Type B pancreatic cell (in vitro differentiated cells): ENCODE results near the gene PF4V1. TPM values are rescaled to one million over a fixed set of nuclear protein-coding genes. Genes with fewer than 3 reads are reported as not detected.

Source experiments
- DNase-seq: peaks from one replicate; pipeline ENCODE4 v3.0.0; 2021; ENCODE audit warnings: mixed read lengths; ENCODE audit not compliant: unreplicated experiment; ENCODE audit errors: extremely low spot score
- H3K27ac Mint-ChIP-seq: 2 replicates; pipeline ENCODE4 v1.8.0; 2021; ENCODE audit warnings: mild to moderate bottlenecking, mixed read lengths
- H3K27me3 Mint-ChIP-seq: 2 replicates; pipeline ENCODE4 v1.8.0; 2021; ENCODE audit warnings: mixed read lengths
- H3K36me3 Mint-ChIP-seq: 2 replicates; pipeline ENCODE4 v1.8.0; 2021; ENCODE audit warnings: mixed read lengths
- H3K4me1 Mint-ChIP-seq: one replicate; pipeline ENCODE4 v1.8.0; 2021; ENCODE audit warnings: mixed read lengths; ENCODE audit not compliant: unreplicated experiment
- H3K4me3 Mint-ChIP-seq: 2 replicates; pipeline ENCODE4 v1.8.0; 2021; ENCODE audit warnings: mild to moderate bottlenecking, mixed read lengths
- H3K9me3 Mint-ChIP-seq: 2 replicates; pipeline ENCODE4 v1.8.0; 2021; ENCODE audit warnings: mixed read lengths
- CTCF ChIP-seq: fragments of 200-600 bp; sonication (generic); conservative IDR thresholded peaks from 2 replicates; pipeline ENCODE4 v1.5.0; 2021; ENCODE audit warnings: antibody characterized with exemption, mild to moderate bottlenecking
- long read RNA-seq: library from polyadenylated mRNA; unstranded; transcript quantifications from one replicate; pipeline ENCODE4 v2.0.0, GENCODE V29; 2020
- total RNA-seq: library from RNA; stranded (reverse); gene quantifications from 2 replicates; pipeline ENCODE4 v1.2.1, GENCODE V29; 2021; ENCODE audit warnings: low replicate concordance

PF4V1 gene
- not detected in 2 replicates for total RNA-seq
- long read RNA-seq, result 0 reads

- peaks cover 28% of the 10 kb centered on the region for H3K27me3 Mint-ChIP-seq
- H3K4me1 Mint-ChIP-seq, result no peaks in the 10 kb centered on the region
- no peaks in the 10 kb centered on the region for H3K9me3 Mint-ChIP-seq
- no peak for TF ChIP-seq CTCF
- H3K4me3 Mint-ChIP-seq, result no peak within 1 kb of the TSS
- peaks cover 4% of the 10 kb centered on the region for H3K36me3 Mint-ChIP-seq
- DNase-seq, result no peak
- no peak within 1 kb of the TSS for H3K27ac Mint-ChIP-seq
Measured at GRCh38 chr4:73853246-73853704, at the start of gene PF4V1. PF4V1 (plus strand) TSS chr4:73853296; CDS start chr4:73853363, 67 bp downstream.

- no peaks in the 10 kb centered on the region for H3K4me1 Mint-ChIP-seq
- TF ChIP-seq CTCF, result no peak
- H3K27me3 Mint-ChIP-seq, result peaks cover 17% of the 10 kb centered on the region
Measured at GRCh38 chr4:73810191-73810590, 42.9 kb upstream of the PF4V1 start.

GRCh38 chr4:73811841-73812240, 41.3 kb upstream of the PF4V1 start:
- Mint-ChIP-seq H3K27ac (no peak overlapping the region), H3K27me3 (peaks cover 12% of the 10 kb centered on the region), H3K4me1 (no peaks in the 10 kb centered on the region), H3K4me3 (no peak overlapping the region), H3K36me3 (no peaks in the 10 kb centered on the region), H3K9me3 (no peaks in the 10 kb centered on the region)
- no peak for DNase-seq
- TF ChIP-seq CTCF, result no peak

More at GRCh38 chr4:73810191-73810590, 42.9 kb upstream of the PF4V1 start:
- Mint-ChIP-seq H3K4me3 (no peak overlapping the region), H3K9me3 (no peaks in the 10 kb centered on the region), H3K27ac (no peak overlapping the region), H3K36me3 (no peaks in the 10 kb centered on the region)
- DNase-seq, result no peak

- Mint-ChIP-seq H3K27me3 (peaks cover 4% of the 10 kb centered on the region), H3K4me1 (no peaks in the 10 kb centered on the region), H3K36me3 (no peaks in the 10 kb centered on the region), H3K9me3 (no peaks in the 10 kb centered on the region), H3K4me3 (no peak overlapping the region), H3K27ac (no peak overlapping the region)
- no peak for DNase-seq
- TF ChIP-seq CTCF, result no peak
Measured at GRCh38 chr4:73814679-73815078, 38.4 kb upstream of the PF4V1 start.

- DNase-seq, result no peak
- no peak overlapping the region for H3K4me3 Mint-ChIP-seq
- H3K4me1 Mint-ChIP-seq, result no peaks in the 10 kb centered on the region
- no peaks in the 10 kb centered on the region for H3K9me3 Mint-ChIP-seq
- no peak overlapping the region for H3K27ac Mint-ChIP-seq
- TF ChIP-seq CTCF, result no peak
- peaks cover 4% of the 10 kb centered on the region for H3K27me3 Mint-ChIP-seq
- H3K36me3 Mint-ChIP-seq, result no peaks in the 10 kb centered on the region
Measured at GRCh38 chr4:73815145-73815544, 38.0 kb upstream of the PF4V1 start.

- no peak for DNase-seq
- Mint-ChIP-seq H3K4me3 (no peak overlapping the region), H3K27ac (no peak overlapping the region), H3K4me1 (no peaks in the 10 kb centered on the region), H3K27me3 (peaks cover 4% of the 10 kb centered on the region), H3K9me3 (no peaks in the 10 kb centered on the region), H3K36me3 (no peaks in the 10 kb centered on the region)
- TF ChIP-seq CTCF, result no peak
Measured at GRCh38 chr4:73816814-73817213, 36.3 kb upstream of the PF4V1 start.
